SK-N-SH (cell line): ENCODE results near the gene PRLH. TPM values are rescaled to one million over a fixed set of nuclear protein-coding genes. Genes with fewer than 3 reads are reported as not detected.

ENCODE experiments used
- CTCF ChIA-PET: fragments of 300-600, 350-600 bp; formaldehyde crosslinking; extraction: SDS; loops from one replicate; lab custom pipeline; 2021; lab: Yijun Ruan, JAX
- POLR2A ChIA-PET: fragments of 350-600 bp; sonication (Branson Sonifier 250); formaldehyde crosslinking; extraction: SDS; loops from one replicate; lab custom pipeline; 2020; ENCODE audit warnings: antibody characterized with exemption, inconsistent platforms; lab: Yijun Ruan, JAX
- DNase-seq: peaks from one replicate; pipeline ENCODE4 v3.0.0; 2012
- H2AFZ ChIP-seq: fragments of 200-600 bp; sonication (generic); 2 replicates; pipeline ENCODE4 v1.8.1; 2016; ENCODE audit warnings: antibody characterized with exemption, mild to moderate bottlenecking, low read depth
- H3F3A ChIP-seq: fragments of 200-600 bp; sonication (generic); replicated peaks from 2 replicates; pipeline ENCODE3; 2016; ENCODE audit warnings: antibody characterized with exemption, mild to moderate bottlenecking; ENCODE audit not compliant: insufficient read depth
- H3K27ac ChIP-seq, 2 experiments: fragments of 200-500 bp in 1 of 2; fragments of 200-600 bp in 1 of 2; sonication (Bioruptor generic) in 1 of 2; sonication (generic), shearing (Covaris generic) in 1 of 2; 2 replicates each; pipeline versions ENCODE4 v1.5.1 to v1.6.1; 2014 to 2016; ENCODE audit warnings: low read depth in 2 of 2, inconsistent platforms in 1 of 2, low read length in 1 of 2, mild to moderate bottlenecking in 1 of 2, mixed read lengths in 1 of 2
- H3K27me3 ChIP-seq: fragments of 200-600 bp; sonication (generic), shearing (Covaris generic); 2 replicates; pipeline ENCODE4 v1.6.1; 2016; ENCODE audit warnings: mixed run types; ENCODE audit not compliant: insufficient read depth
- H3K36me3 ChIP-seq, 2 experiments: fragments of 200-500 bp in 1 of 2; fragments of 200-600 bp in 1 of 2; sonication (Bioruptor generic) in 1 of 2; sonication (generic) in 1 of 2; replicated peaks in 1 of 2; 2 replicates each; pipeline versions ENCODE3 to v1.5.1; 2014 to 2016; ENCODE audit warnings: low read length in 1 of 2, mild to moderate bottlenecking in 1 of 2; ENCODE audit not compliant: insufficient read depth in 2 of 2, control insufficient read depth in 1 of 2
- H3K4me1 ChIP-seq, 2 experiments: fragments of 200-500 bp in 1 of 2; fragments of 200-600 bp in 1 of 2; sonication (Bioruptor generic) in 1 of 2; sonication (generic), shearing (Covaris generic) in 1 of 2; 2 replicates each; pipeline versions ENCODE4 v1.5.1 to v1.6.1; 2014 to 2016; ENCODE audit warnings: low read depth in 1 of 2, low read length in 1 of 2, mixed run types in 1 of 2; ENCODE audit not compliant: insufficient read depth in 2 of 2, control insufficient read depth in 1 of 2
- H3K4me2 ChIP-seq: fragments of 200-600 bp; sonication (generic), shearing (Covaris generic); 2 replicates; pipeline ENCODE4 v1.6.1; 2017; ENCODE audit warnings: mixed run types
- H3K4me3 ChIP-seq, 2 experiments: fragments of 200-500 bp in 1 of 2; fragments of 200-600 bp in 1 of 2; sonication (Bioruptor generic) in 1 of 2; sonication (generic), shearing (Covaris generic) in 1 of 2; 2 replicates each; pipeline versions ENCODE4 v1.5.1 to v1.8.1; 2014 to 2016; ENCODE audit warnings: low read depth in 2 of 2, inconsistent platforms in 1 of 2, low read length in 1 of 2, mild to moderate bottlenecking in 1 of 2, mixed read lengths in 1 of 2, moderate library complexity in 1 of 2
- H3K79me2 ChIP-seq: fragments of 200-600 bp; sonication (generic); 2 replicates; pipeline ENCODE4 v1.8.1; 2017; ENCODE audit warnings: mild to moderate bottlenecking; ENCODE audit not compliant: insufficient read depth
- H3K9ac ChIP-seq: fragments of 200-600 bp; sonication (generic); 2 replicates; pipeline ENCODE4 v1.6.1; 2017; ENCODE audit warnings: mixed run types
- H3K9me2 ChIP-seq: fragments of 200-600 bp; sonication (generic); 2 replicates; pipeline ENCODE4 v1.6.1; 2017; ENCODE audit warnings: mixed run types
- H3K9me3 ChIP-seq: fragments of 200-600 bp; sonication (generic); 2 replicates; pipeline ENCODE4 v1.6.1; 2017; ENCODE audit warnings: mixed run types, mild to moderate bottlenecking, moderate library complexity
- H4K20me1 ChIP-seq: fragments of 200-600 bp; sonication (generic); 2 replicates; pipeline ENCODE4 v1.6.1; 2017; ENCODE audit warnings: mild to moderate bottlenecking, mixed run types; ENCODE audit not compliant: insufficient read depth
- EP300 ChIP-seq, 2 experiments: IDR thresholded peaks; 2 replicates each; pipeline versions ENCODE4 v1.4.0 to v1.6.1; 2012; ENCODE audit warnings: borderline replicate concordance in 1 of 2, low read depth in 1 of 2, low read length in 1 of 2
- EZH2phosphoT487 ChIP-seq: fragments of 200-600 bp; sonication (generic); IDR thresholded peaks from 2 replicates; pipeline ENCODE4 v1.6.1; 2017; ENCODE audit warnings: low read depth, mixed run types, mild to moderate bottlenecking, antibody characterized with exemption, moderate library complexity, borderline replicate concordance
- FOXJ3 ChIP-seq: sonication (generic); formaldehyde crosslinking; IDR thresholded peaks from 2 replicates; pipeline ENCODE4 v1.5.1; 2020; ENCODE audit warnings: mild to moderate bottlenecking, missing genetic modification reagents
- GABPA ChIP-seq: IDR thresholded peaks from 2 replicates; pipeline ENCODE4 v1.4.0; 2012; ENCODE audit warnings: low read depth, mild to moderate bottlenecking
- MEF2A ChIP-seq: IDR thresholded peaks from 2 replicates; pipeline ENCODE4 v1.4.0; 2012; ENCODE audit warnings: low read depth, borderline replicate concordance
- MXI1 ChIP-seq: IDR thresholded peaks from 2 replicates; pipeline ENCODE4 v1.6.1; 2012; ENCODE audit warnings: mild to moderate bottlenecking, low read depth, low read length, improper control_type of control experiment
- NRF1 ChIP-seq: IDR thresholded peaks from 2 replicates; pipeline ENCODE4 v1.6.1; 2012; ENCODE audit warnings: low read depth, mild to moderate bottlenecking, low read length
- RAD21 ChIP-seq: IDR thresholded peaks from 2 replicates; pipeline ENCODE4 v1.6.1; 2012; ENCODE audit warnings: mild to moderate bottlenecking, low read length
- REST ChIP-seq: IDR thresholded peaks from 2 replicates; pipeline ENCODE4 v1.6.1; 2012; ENCODE audit warnings: mild to moderate bottlenecking, low read depth, low read length, moderate library complexity
- RFX5 ChIP-seq: IDR thresholded peaks from 2 replicates; pipeline ENCODE4 v1.6.1; 2012; ENCODE audit warnings: mild to moderate bottlenecking, improper control_type of control experiment, low read length
- SMC3 ChIP-seq: IDR thresholded peaks from 2 replicates; pipeline ENCODE4 v1.6.1; 2012; ENCODE audit warnings: low read depth, low read length, improper control_type of control experiment
- TAF1 ChIP-seq: IDR thresholded peaks from 2 replicates; pipeline ENCODE4 v1.6.1; 2012; ENCODE audit warnings: low read depth, mild to moderate bottlenecking, low read length, moderate library complexity, borderline replicate concordance
- TCF12 ChIP-seq: IDR thresholded peaks from 2 replicates; pipeline ENCODE4 v1.4.0; 2012
- WGBS: methylation state at CpG from one replicate; pipeline ENCODE4 v1.1.6; 2017; ENCODE audit warnings: low lambda C conversion rate; 5-methylcytosine and 5-hydroxymethylcytosine counted together
- polyA plus RNA-seq, 3 experiments: library from polyadenylated mRNA; depleted of rRNA; stranded (reverse); fragments of >200 nt; gene quantifications; 2 replicates each; pipeline ENCODE4 v1.2.3, GENCODE V29; 2012
- TF ChIP-seq, protein P1 (sequence below): fragments of 200-600 bp; sonication (generic); IDR thresholded peaks from 2 replicates; pipeline ENCODE4 v1.6.1; 2017; ENCODE audit warnings: antibody characterized with exemption, mild to moderate bottlenecking, moderate library complexity

PRLH gene
- polyA plus RNA-seq, 1 of the 3 experiments (the other 2 are of a cell fraction), result not detected

DNA sequence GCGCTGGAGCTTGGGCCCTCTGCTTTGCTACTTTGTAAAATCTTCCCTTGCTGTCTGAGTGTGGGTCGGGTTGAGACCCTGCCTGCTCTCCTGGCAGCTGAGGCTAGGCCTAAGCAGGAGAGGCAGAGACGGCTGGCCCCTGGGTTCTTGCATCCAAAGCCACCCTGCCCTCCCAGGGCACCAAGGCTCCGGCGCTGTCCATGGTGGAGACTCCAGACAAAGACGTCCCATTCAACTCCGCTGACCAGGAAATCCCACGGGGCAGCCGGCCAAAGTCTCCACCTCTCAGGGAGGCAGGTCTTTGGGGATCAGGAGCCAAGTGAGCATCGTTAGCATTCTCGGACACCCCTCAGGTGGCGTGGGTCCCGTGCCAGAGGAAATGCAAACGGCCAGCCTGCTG is 2.6 kb upstream of the PRLH start:
- H3K9ac ChIP-seq, result no peak overlapping the region
- H3F3A ChIP-seq, result peaks cover 10% of the 10 kb centered on the region
- POLR2A ChIA-PET, result no interaction called here
- H3K9me3 ChIP-seq, result no peaks in the 10 kb centered on the region
- no peak for DNase-seq
- no peaks in the 10 kb centered on the region for H4K20me1 ChIP-seq
- peaks cover 0 to 3% of the 10 kb centered on the region in 2 experiments; a peak in 1 of 4 replicates for H3K4me1 ChIP-seq
- TF ChIP-seq REST, result peak; percentile 94
- TF ChIP-seq EZH2phosphoT487, result no peak
- H3K4me2 ChIP-seq, result no peak overlapping the region
- H3K9me2 ChIP-seq, result no peaks in the 10 kb centered on the region
- no peaks in the 10 kb centered on the region for H3K27me3 ChIP-seq
- no peak overlapping the region for H3K4me3 ChIP-seq
- H3K27ac ChIP-seq, result no peak overlapping the region
- WGBS, result 100% methylated on average over 1 of the region's 14 CpGs
- H3K36me3 ChIP-seq, result no peaks in the 10 kb centered on the region
- CTCF ChIA-PET, result interaction anchor here (0.7 to 8.2 kb wide), 4 partner anchors 9 to 699 kb away, joined by 3 to 59 read pairs (median 4); no protein-coding TSS in a partner anchor
- H3K79me2 ChIP-seq, result no peaks in the 10 kb centered on the region
- no peak overlapping the region for H2AFZ ChIP-seq

- ChIA-PET POLR2A (no interaction called here), CTCF (interaction anchor here (1.2 to 8.2 kb wide), 3 partner anchors 8 to 699 kb away, joined by 3 to 59 read pairs (median 4); no protein-coding TSS in a partner anchor)
- WGBS, result 69% methylated on average over 14 of the region's 14 CpGs
- Histone ChIP-seq H3K9ac (no peak overlapping the region), H3K4me3 (no peak overlapping the region), H4K20me1 (no peaks in the 10 kb centered on the region), H3K79me2 (no peaks in the 10 kb centered on the region), H3K27ac (no peak overlapping the region), H3K27me3 (no peaks in the 10 kb centered on the region), H3K4me1 (no peaks in the 10 kb centered on the region), H3K4me2 (no peak overlapping the region), H3K36me3 (no peaks in the 10 kb centered on the region), H2AFZ (no peak overlapping the region), H3K9me2 (no peaks in the 10 kb centered on the region), H3F3A (peaks cover 10% of the 10 kb centered on the region), H3K9me3 (no peaks in the 10 kb centered on the region)
- TF ChIP-seq MXI1, result no peak
- TF ChIP-seq RFX5, result no peak
- TF ChIP-seq TAF1, result no peak
- TF ChIP-seq REST, result no peak
- no peak for TF ChIP-seq EP300 (IDR thresholded peaks at IDR 0.05; ENCODE audit: borderline replicate concordance in 1 of 2, low read depth in 1 of 2, low read length in 1 of 2)
- TF ChIP-seq SMC3, result no peak
- TF ChIP-seq, protein P1, sequence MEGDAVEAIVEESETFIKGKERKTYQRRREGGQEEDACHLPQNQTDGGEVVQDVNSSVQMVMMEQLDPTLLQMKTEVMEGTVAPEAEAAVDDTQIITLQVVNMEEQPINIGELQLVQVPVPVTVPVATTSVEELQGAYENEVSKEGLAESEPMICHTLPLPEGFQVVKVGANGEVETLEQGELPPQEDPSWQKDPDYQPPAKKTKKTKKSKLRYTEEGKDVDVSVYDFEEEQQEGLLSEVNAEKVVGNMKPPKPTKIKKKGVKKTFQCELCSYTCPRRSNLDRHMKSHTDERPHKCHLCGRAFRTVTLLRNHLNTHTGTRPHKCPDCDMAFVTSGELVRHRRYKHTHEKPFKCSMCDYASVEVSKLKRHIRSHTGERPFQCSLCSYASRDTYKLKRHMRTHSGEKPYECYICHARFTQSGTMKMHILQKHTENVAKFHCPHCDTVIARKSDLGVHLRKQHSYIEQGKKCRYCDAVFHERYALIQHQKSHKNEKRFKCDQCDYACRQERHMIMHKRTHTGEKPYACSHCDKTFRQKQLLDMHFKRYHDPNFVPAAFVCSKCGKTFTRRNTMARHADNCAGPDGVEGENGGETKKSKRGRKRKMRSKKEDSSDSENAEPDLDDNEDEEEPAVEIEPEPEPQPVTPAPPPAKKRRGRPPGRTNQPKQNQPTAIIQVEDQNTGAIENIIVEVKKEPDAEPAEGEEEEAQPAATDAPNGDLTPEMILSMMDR, result no peak
- no peak for TF ChIP-seq GABPA
- TF ChIP-seq NRF1, result no peak
- TF ChIP-seq EZH2phosphoT487, result no peak
- TF ChIP-seq FOXJ3 (CRISPR knock-in tag), result no peak
- no peak for TF ChIP-seq MEF2A
- TF ChIP-seq RAD21, result no peak
- TF ChIP-seq TCF12, result no peak
- DNase-seq, result no peak
Measured at GRCh38 chr2:237564526-237565131, 1.7 kb upstream of the PRLH start.
